ENCODE data around the gene CTTNBP2. TPM values are rescaled to one million over a fixed set of nuclear protein-coding genes. Genes with fewer than 3 reads are reported as not detected.

CTTNBP2 gene
- total and polyA plus RNA-seq, 2 of the 13 experiments (the other 11 are each of a cell fraction or from before 2014, with no cell fraction given) = not detected

DNA sequence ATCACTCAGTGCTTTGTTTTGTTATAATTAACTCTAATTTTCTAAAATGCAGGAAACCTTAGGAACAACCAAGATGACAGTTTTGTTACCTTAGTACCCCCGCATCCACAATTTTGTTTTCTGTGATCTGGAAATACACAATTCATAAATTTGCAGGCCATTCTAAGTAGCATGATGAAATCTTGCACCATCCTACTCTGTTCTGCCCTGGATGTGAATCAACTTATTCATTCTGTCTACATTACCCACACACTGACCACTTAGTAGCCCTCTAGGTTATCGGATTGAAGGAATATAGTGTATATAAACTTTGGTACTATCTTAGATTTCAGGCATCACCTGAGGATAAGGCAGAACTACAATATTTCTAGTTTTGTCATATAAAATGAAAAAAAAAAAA lies 155.9 kb downstream of the CTTNBP2 start:
- in situ Hi-C loops (cut with HindIII; ENCODE audit: extremely low pct_ligation_motif_present, low pct_unique_long_range_greater_than_20kb) = loop anchor here (25.0 kb wide), 1 partner anchor 255 kb away; no protein-coding TSS in a partner anchor

GRCh38 chr7:117716707-117717299 lies 156.4 kb downstream of the CTTNBP2 start:
- BruUV-seq (replicated peaks) = no TSS peak
- ATAC-seq = no peak
- DNase-seq (ENCODE audit: low spot score) = no peak
- no peak for TF ChIP-seq ZBTB3 (CRISPR knock-in tag; IDR thresholded peaks at IDR 0.05; ENCODE audit: borderline replicate concordance, low read depth)
- TF ChIP-seq HOXA7 (CRISPR knock-in tag; IDR thresholded peaks at IDR 0.05) = no peak
- no peak for TF ChIP-seq ARID4A (CRISPR knock-in tag; IDR thresholded peaks at IDR 0.05; ENCODE audit: borderline replicate concordance)
- no peak for TF ChIP-seq ATRX (CRISPR knock-in tag; IDR thresholded peaks at IDR 0.05; ENCODE audit: borderline replicate concordance)
- TF ChIP-seq DMAP1 (CRISPR knock-in tag; IDR thresholded peaks at IDR 0.05) = no peak

More for the DNA sequence above, 155.9 kb downstream of the CTTNBP2 start:
- WGBS (ENCODE audit: low lambda C conversion rate) = 0% methylated on average over 2 of the region's 2 CpGs
- DNase-seq (ENCODE audit: low spot score) (no peak), FAIRE-seq (no peak), ATAC-seq (no peak)
- Histone ChIP-seq H3K9me3 (ENCODE audit: low read length) (no peaks in the 10 kb centered on the region), H3K9ac (ENCODE audit: insufficient read depth, low read depth, low read length) (no peak overlapping the region), H3K79me2 (ENCODE audit: insufficient read depth, low read length) (no peaks in the 10 kb centered on the region), H4K20me1 (ENCODE audit: insufficient read depth, low read length) (no peaks in the 10 kb centered on the region), H3K36me3 (replicated peaks in 1 of 2; ENCODE audit: control insufficient read depth in 1 of 2, insufficient read depth in 2 of 2, low read length in 2 of 2) (no peaks in the 10 kb centered on the region), H3K27ac (ENCODE audit: extremely low read length, insufficient read depth, low read length) (no peak overlapping the region), H3K4me2 (ENCODE audit: low read depth, low read length) (no peak overlapping the region), H3K27me3 (ENCODE audit: control insufficient read depth in 1 of 2, insufficient read depth in 2 of 2, low read length in 2 of 2) (no peaks in the 10 kb centered on the region), H3K4me3 (replicated peaks in 1 of 3; ENCODE audit: insufficient read depth in 1 of 3, low read depth in 2 of 3, low read length in 3 of 3) (no peak overlapping the region), H2AFZ (ENCODE audit: low read length) (no peak overlapping the region), H3K4me1 (ENCODE audit: insufficient read depth, low read length) (no peaks in the 10 kb centered on the region)
- intact Hi-C loops (cut with micrococcal nuclease; ENCODE audit: unreplicated experiment) = loop anchor here (5.0 kb wide), 1 partner anchor 1560 kb away; no protein-coding TSS in a partner anchor
- TF ChIP-seq SETDB1 (CRISPR knock-in tag; IDR thresholded peaks at IDR 0.05; ENCODE audit: borderline replicate concordance) (no peak), ZFP36L1 (CRISPR knock-in tag; IDR thresholded peaks at IDR 0.05) (no peak), GTF2F1 (IDR thresholded peaks at IDR 0.05; ENCODE audit: low read length) (no peak), RORA (CRISPR knock-in tag; IDR thresholded peaks at IDR 0.05) (no peak), ZNF510 (CRISPR knock-in tag; IDR thresholded peaks at IDR 0.05; ENCODE audit: low read depth) (no peak), ZNF556 (CRISPR knock-in tag; IDR thresholded peaks at IDR 0.05; ENCODE audit: borderline replicate concordance) (no peak), ZNF225 (CRISPR knock-in tag; IDR thresholded peaks at IDR 0.05) (no peak)
- TF ChIP-seq, protein P1, sequence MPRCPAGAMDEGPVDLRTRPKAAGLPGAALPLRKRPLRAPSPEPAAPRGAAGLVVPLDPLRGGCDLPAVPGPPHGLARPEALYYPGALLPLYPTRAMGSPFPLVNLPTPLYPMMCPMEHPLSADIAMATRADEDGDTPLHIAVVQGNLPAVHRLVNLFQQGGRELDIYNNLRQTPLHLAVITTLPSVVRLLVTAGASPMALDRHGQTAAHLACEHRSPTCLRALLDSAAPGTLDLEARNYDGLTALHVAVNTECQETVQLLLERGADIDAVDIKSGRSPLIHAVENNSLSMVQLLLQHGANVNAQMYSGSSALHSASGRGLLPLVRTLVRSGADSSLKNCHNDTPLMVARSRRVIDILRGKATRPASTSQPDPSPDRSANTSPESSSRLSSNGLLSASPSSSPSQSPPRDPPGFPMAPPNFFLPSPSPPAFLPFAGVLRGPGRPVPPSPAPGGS (CRISPR knock-in tag; IDR thresholded peaks at IDR 0.05) = no peak
- ChIA-PET CTCF (ENCODE audit: low intra/inter-chr PET ratio, low total read pairs) (no interaction called here), POLR2A (no interaction called here)
- no TSS peak for BruUV-seq (replicated peaks)

More at GRCh38 chr7:117716707-117717299, 156.4 kb downstream of the CTTNBP2 start:
- no peak overlapping the region for H3K4me3 ChIP-seq (replicated peaks in 1 of 3; ENCODE audit: insufficient read depth in 1 of 3, low read depth in 2 of 3, low read length in 3 of 3)
- POLR2A ChIA-PET = no interaction called here
- CTCF ChIA-PET (ENCODE audit: low intra/inter-chr PET ratio, low total read pairs) = no interaction called here
- no peaks in the 10 kb centered on the region for H3K27me3 ChIP-seq (ENCODE audit: control insufficient read depth in 1 of 2, insufficient read depth in 2 of 2, low read length in 2 of 2)
- no peak overlapping the region for H3K4me2 ChIP-seq (ENCODE audit: low read depth, low read length)
- H3K9ac ChIP-seq (ENCODE audit: insufficient read depth, low read depth, low read length) = no peak overlapping the region
- H3K9me3 ChIP-seq (ENCODE audit: low read length) = no peaks in the 10 kb centered on the region
- H3K4me1 ChIP-seq (ENCODE audit: insufficient read depth, low read length) = no peaks in the 10 kb centered on the region
- H3K27ac ChIP-seq (ENCODE audit: extremely low read length, insufficient read depth, low read length) = no peak overlapping the region
- no peaks in the 10 kb centered on the region for H3K36me3 ChIP-seq (replicated peaks in 1 of 2; ENCODE audit: control insufficient read depth in 1 of 2, insufficient read depth in 2 of 2, low read length in 2 of 2)
- intact Hi-C loops (cut with micrococcal nuclease; ENCODE audit: unreplicated experiment) = loop anchor here (5.0 kb wide), 1 partner anchor 1560 kb away; no protein-coding TSS in a partner anchor
- H4K20me1 ChIP-seq (ENCODE audit: insufficient read depth, low read length) = no peaks in the 10 kb centered on the region
- in situ Hi-C loops (cut with HindIII; ENCODE audit: extremely low pct_ligation_motif_present, low pct_unique_long_range_greater_than_20kb) = loop anchor here (25.0 kb wide), 1 partner anchor 255 kb away; no protein-coding TSS in a partner anchor
- 20% methylated on average over 5 of the region's 5 CpGs for WGBS (ENCODE audit: low lambda C conversion rate)
- H3K79me2 ChIP-seq (ENCODE audit: insufficient read depth, low read length) = no peaks in the 10 kb centered on the region
- FAIRE-seq = no peak
- H2AFZ ChIP-seq (ENCODE audit: low read length) = no peak overlapping the region

All from HepG2 (cell line).